Superior temporal gyrus (tissue), 1 donor: ENCODE measurements around the gene GDI1.
A peak's percentile ranks its signal among the peaks of the same experiment; 100 is the strongest.

Experiments used
- DNase-seq: peaks from one replicate; pipeline ENCODE4 v3.0.0-alpha.2; 2016; ENCODE audit errors: extremely low spot score

GDI1 gene

GRCh38 chrX:154408659-154409221, 28.2 kb upstream of the GDI1 start:
- no peak for DNase-seq

- no peak for DNase-seq
These were observed 27.6 kb upstream of the GDI1 start, which contains the start of gene DNASE1L1 for GRCh38 chrX:154409222-154409871. TSS of gene DNASE1L1 (minus strand) at chrX:154409254. CDS start at chrX:154405568, 3,686 bp downstream.

GRCh38 chrX:154411981-154412340, 25.0 kb upstream of the GDI1 start:
- no peak for DNase-seq

GRCh38 chrX:154412468-154412867, 24.5 kb upstream of the GDI1 start:
- DNase-seq = no peak

- no peak for DNase-seq
These were observed 23.8 kb upstream of the GDI1 start for GRCh38 chrX:154413142-154413541.

- no peak for DNase-seq
These were observed 19.8 kb upstream of the GDI1 start for GRCh38 chrX:154417157-154417556.

GRCh38 chrX:154419189-154419588, 17.8 kb upstream of the GDI1 start:
- DNase-seq = no peak

GRCh38 chrX:154419688-154420401, 17.1 kb upstream of the GDI1 start:
- no peak for DNase-seq

- DNase-seq = no peak
These were observed 16.6 kb upstream of the GDI1 start for GRCh38 chrX:154420402-154420756.

GRCh38 chrX:154426916-154427770, 9.8 kb upstream of the GDI1 start:
- DNase-seq = no peak

GRCh38 chrX:154428176-154429171, 8.5 kb upstream of the GDI1 start, which contains the start of gene ATP6AP1:
TSS of gene ATP6AP1 (plus strand) at chrX:154428677. CDS start at chrX:154428693, 16 bp downstream.
- peak; percentile 88 for DNase-seq

- no peak for DNase-seq
These were observed 7.2 kb upstream of the GDI1 start for GRCh38 chrX:154429711-154430110.

- no peak for DNase-seq
These were observed 6.5 kb upstream of the GDI1 start for GRCh38 chrX:154430479-154430878.

- no peak for DNase-seq
These were observed 6.0 kb upstream of the GDI1 start for GRCh38 chrX:154430916-154431315.

- DNase-seq = no peak
These were observed 5.6 kb upstream of the GDI1 start for GRCh38 chrX:154431341-154431740.

GRCh38 chrX:154432210-154432609, 4.7 kb upstream of the GDI1 start:
- no peak for DNase-seq

GRCh38 chrX:154433605-154434004, 3.3 kb upstream of the GDI1 start:
- DNase-seq = no peak

- no peak for DNase-seq
These were observed 2.4 kb upstream of the GDI1 start for GRCh38 chrX:154434394-154435168.

- DNase-seq = no peak
These were observed 1.7 kb upstream of the GDI1 start for GRCh38 chrX:154435171-154435733.
